Right forelimb (tissue), 1 donor: ENCODE measurements around the gene PCMTD2.

ENCODE experiments used
- DNase-seq: peaks from one replicate; pipeline ENCODE4 v3.0.0-alpha.2; 2018

Gene PCMTD2

DNA sequence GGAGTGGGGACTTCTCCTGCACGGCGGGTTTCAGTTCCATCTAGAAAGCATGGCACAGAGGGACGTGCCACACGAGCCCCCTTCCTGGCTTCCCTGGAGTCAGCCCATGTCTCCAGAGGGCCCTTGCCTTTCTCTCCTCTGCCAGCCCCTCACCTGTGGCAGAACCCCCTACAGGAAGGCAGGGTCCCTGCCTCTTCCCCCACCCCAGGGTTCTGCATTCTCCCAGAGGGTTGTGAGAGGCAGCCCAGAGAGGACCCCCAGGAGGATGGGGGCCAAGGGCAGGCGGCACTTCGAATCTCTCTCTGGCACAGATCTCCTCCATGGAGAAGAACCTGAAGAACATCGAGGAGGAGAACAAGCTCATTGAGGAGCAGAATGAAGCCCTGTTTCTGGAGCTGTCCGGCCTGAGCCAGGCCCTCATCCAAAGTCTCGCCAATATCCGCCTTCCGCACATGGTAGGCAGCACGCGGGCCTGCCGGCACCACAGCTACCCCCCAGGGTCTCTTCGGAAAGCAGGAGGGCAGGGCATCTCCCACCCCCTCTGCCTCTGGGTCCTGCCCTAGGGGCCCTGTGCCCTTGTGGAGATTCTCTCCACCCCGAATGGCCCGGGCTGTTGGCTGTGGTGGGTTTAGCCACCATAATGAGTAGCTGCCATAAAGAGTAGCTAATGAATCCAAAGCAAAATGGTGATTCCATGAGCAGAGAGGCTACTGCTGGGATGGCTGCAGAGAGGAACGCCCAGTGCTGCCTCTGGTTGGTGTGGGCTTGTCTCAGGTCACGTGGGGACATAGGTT, 15.9 kb upstream of the PCMTD2 start:
- no peak for DNase-seq

GRCh38 chr20:64240243-64241015, 15.1 kb upstream of the PCMTD2 start:
- peak; percentile 32 for DNase-seq

DNA sequence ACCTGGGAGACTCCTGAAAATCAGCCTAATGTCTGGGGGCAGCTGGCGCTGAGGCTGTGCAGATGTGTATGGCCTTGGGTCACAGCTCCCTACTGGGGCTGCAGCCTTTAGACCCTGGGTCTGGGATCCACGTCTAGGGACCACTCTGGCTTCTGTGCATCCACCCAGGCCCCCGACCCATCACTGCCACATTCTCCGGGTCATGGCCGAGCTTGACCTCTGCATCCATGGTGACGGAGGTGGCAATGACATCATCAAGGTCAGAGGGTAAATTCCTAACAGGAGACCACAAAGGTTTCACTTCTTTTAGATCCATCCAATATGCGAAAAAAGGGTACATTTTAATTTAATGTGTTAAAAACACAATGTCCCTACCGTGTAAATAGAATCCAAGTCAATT, 14.5 kb upstream of the PCMTD2 start:
- DNase-seq, result no peak

DNA sequence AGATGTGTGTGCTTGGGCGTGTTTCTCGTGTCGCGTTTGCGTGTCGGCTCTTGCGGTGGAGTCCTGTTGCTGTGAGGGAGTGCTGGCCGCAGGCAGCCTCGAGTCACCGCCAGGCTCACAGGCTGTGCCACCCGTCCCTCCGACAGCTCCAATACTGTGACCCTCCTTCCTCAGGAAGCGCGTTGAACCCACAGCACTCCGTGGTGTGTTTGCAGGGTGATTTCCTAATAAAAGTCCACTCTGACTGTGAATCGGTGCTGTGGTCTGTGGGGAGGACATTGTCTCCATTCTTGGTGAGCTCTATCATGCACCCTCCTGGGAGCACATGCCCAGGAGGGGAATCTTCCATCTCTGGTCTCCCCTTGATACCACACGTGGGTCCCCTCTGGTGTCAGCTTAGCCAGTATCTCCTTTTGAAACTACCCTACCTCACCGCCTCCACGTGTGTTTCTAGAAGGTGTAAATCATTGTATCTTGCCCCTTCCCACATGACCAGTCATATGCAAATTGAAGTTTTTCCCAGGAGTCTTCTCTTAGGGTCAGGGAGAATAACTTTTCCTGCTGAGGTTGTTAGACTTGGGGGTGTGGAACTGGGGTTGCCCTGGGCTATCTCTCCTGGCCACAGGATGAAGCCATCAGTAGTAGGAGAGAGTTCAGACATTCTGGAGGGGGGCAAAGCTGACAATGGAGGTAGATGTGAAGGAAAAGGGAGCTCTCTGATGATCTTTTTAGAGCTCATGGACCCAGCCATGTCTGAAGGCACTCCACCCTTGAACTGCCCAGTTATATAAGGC, 13.3 kb upstream of the PCMTD2 start:
- DNase-seq, result peak; percentile 12

DNA sequence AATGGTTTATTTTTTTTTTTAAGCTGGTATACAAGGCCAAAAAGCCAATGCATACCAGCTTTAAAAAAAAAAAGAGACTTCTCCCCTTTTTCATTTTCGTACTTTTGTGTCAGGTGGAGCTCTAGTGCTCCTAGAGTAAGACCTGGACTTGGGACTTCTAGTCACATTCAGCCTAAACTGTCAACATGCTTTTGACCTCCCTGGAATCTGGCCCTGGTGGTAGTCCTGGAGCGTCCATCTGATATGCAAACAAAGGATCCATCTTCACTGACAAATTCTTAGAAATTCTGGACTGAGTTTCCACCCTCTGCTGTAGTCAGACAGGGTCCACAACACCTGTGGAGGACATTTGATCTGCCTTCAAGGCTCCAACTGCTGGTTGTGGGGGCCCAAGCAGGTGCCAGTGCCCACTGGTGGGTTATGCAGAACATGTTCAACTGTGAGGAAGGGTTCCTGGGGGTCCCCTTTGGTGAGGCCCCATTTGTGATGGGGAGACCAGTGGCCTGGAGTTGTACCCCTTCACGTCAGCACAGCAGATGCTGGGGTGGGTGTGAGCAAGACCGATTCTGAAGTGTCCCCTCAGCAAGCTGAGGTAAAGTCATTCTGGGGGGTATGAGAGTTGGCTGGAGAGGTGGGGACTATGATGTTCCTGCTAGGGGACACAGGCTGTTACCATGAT, 12.6 kb upstream of the PCMTD2 start:
- DNase-seq, result no peak

DNA sequence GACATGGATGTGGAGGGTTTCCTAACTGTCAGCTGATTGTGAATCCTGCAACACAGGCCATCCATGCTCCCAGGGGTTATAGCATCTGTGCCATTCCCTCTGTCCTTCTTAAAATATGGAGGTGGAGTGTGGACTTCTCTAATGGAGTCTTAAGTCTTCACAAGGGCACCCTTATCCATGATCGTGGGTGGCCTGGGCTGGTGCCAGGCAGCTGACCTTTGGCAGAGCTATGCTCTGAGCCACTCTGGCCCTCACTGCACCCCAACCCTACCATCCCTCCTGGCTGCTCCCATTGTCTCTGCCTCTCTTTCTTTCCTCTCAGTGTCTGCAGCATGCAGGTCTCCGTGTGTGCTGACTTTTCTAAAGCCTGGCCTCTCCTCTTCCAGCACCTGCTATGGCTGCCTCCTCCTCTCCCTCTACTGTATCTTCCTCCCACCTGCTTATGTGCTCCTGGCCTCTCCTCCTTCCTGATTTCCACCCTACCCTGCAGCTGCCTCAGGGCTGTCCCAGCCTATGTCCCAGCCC, 11.2 kb upstream of the PCMTD2 start:
- no peak for DNase-seq

DNA sequence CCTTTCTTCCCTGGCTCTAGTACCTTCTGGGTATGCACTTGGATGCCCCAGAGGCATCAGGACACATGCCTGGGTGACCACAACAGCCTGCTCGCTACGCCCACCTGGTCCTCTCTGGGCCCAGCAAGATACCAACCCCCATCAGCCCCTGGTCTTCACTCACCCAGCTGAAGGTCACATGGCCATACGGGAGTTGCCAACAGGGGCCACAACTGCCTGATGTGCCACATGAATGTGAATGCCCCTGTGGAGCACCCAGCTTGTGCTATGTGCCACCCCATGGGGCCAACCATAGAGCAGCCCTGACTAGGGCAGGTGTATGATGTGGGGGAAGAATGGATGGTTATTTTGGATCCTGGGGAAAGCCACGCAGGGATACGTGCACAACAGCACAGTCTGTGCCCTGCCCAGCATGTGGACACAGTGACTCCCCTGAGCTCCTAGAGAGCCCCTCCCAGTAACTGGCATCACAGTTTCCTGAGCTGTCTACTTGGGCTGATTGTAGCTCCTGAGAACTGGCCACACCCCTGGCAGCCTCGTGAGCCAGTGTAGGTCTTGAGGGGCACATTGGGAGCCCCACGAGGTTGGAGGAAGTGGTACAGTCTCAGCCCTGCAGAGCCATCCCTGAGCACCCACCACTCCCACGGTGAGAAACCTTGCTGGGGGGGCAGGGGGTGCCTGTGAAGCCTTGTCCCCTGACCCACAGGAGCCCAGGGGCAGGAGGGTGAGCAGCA, 10.5 kb upstream of the PCMTD2 start:
- DNase-seq, result no peak

- DNase-seq, result no peak
Measured at GRCh38 chr20:64245746-64246595, 9.6 kb upstream of the PCMTD2 start.

DNA sequence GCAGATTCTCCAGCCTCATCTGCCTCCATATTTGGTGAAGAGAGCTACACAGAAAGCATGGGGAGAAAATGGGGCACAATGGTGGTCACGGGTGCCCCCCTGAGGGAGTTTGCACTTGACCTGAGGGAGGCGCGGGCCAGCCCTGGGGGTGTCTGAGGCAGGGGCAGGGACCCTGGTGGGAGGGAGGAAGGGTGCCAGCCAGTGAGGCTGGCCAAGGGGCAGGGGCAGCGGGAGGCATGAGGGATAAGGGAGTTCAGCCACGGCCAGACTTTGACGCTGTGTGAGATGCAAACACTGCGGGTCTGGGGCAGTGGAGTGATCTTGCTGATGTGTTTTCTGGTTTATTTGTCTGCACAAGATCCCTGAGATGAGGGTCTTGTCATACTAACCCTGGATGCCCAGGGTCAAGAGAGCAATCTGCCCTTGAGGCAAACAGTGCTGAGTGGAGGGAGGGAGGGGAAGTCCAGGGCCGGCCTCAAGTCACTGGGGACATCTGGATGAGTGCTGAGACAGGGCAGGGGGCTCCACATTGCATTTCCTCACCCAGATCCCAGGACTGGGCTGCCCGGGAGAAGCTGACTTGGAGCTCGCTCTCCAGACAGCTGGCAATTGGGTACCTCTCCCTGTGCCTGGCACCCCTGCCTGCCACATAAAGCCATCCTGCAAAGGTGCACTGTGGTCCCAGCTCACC, 8.8 kb upstream of the PCMTD2 start:
- DNase-seq, result no peak

DNA sequence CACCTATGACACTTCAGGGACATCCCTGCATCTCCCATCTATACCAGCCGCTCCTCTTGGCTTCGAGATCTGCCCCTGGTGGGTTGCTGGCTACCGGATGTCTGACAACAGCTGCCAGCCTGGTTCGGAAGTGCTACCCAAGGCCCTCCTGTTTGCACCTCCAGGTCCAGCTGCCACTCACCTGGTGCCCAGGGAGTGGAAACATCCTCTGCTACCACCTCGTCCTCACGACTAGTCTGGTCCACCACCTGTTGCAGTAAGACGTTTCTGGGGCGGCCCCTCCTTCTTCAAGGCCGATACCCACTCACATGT, 8.3 kb upstream of the PCMTD2 start:
- DNase-seq, result no peak

DNA sequence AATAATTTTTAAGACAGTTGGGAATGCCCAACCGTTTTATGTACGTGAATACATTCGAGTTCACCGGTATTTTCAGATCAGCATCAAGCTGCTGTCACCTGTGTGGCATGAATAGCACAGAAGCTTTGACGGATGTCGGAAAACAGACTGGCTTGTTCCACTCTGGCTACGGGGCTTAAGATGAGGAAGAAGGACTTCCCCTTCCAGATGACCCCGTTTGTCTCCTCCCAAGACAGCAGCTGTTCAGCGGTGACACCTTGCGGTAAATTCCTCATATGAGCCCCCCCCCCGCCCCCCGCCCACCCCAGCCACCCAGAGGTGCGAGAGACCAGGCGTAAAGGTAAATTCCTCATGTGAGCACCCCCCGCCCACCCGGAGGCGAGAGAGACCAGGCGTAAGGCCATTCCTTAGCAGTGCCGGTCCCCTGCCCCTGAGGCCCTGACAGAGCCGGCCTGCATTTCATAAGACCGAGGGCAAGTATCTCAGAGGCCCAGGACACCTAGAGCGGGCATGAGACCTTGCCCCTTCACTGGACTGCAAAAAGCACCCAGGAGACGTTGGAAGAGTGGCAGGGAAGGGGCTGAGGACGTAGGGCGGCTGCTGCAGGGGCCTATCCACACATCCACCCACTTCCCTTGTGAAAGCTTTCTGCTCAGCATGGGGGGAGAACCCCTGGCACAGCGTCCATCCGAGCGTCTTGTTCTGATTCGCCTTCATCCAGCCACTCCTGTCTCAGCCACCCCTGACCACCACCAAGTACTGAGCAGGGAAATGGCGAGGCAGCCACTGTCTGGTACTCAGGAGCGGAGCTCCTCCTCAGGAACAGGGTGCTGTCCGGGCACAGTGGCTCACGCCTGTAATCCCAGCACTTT, 7.3 kb upstream of the PCMTD2 start:
- DNase-seq, result no peak

DNA sequence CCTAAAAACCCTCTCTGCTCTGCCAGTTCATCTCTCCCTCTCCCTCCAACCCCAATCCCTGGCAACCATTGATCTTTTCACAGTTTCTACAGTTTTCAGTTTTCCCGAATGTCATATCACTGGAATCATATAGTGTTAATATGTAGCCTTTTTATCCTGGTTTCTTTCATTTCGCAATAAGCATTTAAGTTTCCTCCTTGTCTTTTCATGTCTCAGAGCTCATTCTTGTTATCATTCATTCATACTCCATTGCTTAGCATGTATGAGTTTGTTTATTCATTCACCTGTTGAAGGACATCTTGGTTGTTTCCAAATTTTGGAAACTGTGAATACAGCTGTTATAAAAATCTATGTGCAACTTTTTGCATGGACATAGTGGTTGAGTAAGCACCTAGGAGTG, 5.5 kb upstream of the PCMTD2 start:
- no peak for DNase-seq

GRCh38 chr20:64253000-64253383, 2.6 kb upstream of the PCMTD2 start:
- no peak for DNase-seq

- no peak for DNase-seq
Measured at GRCh38 chr20:64253443-64253842, 2.1 kb upstream of the PCMTD2 start.

GRCh38 chr20:64254156-64254555, 1.4 kb upstream of the PCMTD2 start:
- peak; percentile 30 for DNase-seq

GRCh38 chr20:64254571-64255360, 782 bp upstream of the PCMTD2 start:
- peak; percentile 43 for DNase-seq

DNA sequence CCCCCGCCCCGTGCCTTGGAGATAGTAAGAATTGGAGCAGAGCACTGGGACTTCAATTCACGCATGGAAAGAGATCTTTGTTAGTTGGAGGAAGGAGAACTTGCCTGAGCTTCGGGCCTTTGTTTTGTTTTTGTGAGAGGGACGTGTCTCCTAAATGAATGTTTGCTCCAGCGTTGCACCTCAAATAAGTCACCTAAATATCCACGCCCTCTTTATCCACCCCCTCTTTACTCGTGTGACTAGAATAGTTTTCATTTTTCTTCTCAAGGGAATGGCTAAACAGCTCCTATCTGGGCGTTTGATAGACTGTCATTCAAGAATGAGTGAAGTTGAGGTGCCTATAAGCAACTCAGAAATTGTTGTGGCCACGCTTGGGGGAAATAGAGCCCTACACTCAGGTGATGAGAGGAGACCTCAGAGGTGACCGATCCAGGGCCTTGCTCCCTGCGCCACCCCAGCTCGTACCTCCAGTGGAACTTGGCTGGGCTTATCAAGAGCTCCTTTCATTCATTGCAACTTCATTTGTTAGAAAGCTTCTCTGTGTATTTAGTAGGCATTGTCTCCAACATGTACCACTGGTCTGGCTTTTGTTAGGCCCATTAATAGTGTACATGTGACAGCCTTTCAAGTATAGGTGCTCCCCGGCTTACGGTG, 861 bp downstream of the PCMTD2 start:
- DNase-seq, result peak; percentile 32

DNA sequence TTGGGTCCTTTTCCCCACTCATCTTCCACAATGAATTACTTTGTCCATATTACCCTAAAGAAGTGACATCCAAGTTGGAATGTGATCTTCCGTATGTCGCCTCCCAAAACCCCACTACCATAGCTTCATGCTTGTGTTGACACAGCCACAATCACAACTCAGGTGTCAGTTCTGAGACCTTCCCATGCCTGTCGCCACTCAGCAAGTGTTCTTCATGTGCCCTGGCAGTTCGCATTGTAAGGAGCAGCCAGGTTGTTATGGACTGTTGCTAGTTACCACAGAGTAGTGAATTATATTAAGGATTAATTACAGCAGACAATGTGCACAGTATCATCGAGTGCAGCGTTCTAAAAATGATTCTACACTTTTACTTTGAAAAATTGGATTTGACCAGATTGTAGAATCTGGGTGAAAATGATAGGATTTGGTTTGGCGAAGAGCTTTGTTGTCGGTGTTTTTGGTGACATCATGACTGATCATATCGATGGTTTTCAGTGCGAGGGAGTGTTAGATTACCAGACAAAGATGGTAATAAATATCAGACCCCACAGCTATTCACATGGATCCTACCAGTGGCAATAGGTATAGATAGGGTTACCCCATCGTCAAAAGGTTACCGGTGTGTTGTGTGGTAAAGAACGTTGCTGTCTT, 1.7 kb downstream of the PCMTD2 start:
- no peak for DNase-seq
